ENCODE results near the gene ZNF827.

DNA sequence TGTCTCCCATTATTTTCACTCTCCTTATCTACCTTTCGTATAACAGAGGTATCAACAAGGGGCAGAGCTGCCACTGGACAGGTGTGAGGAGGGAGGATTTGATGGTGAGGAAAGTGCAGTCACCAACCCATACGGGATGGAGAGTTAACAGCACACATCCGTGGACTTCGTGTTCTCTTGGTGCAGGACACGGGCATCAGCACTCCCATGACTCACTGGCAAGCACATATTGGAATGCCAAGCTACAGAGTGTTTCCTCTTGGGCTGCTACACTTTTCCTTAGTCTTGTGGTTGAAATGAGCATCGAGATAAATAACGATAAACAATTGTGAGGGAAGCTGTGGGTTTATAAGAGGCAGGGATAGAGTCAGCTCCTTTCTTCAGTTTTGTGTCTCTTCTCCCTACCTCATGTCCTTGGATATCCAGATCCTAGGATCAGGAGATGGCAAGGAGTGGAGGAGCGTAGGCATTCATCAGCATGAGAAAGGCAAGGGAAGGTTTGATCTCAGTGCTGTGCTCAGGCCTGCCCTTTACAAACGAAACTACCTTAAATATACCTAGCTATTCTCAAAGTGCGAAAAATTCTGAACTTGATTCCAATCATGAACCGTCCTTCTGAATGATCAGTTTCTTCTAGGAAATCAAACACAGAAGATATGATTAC lies 96.3 kb downstream of the ZNF827 start:
- TF ChIP-seq BACH2 (CRISPR knock-in tag; IDR thresholded peaks at IDR 0.05; ENCODE audit: borderline replicate concordance) (no peak), TOX (CRISPR knock-in tag; IDR thresholded peaks at IDR 0.05; ENCODE audit: borderline replicate concordance) (no peak), PPARA (CRISPR knock-in tag; IDR thresholded peaks at IDR 0.05; ENCODE audit: borderline replicate concordance) (no peak), ZFP30 (CRISPR knock-in tag; IDR thresholded peaks at IDR 0.05) (no peak), SNAI2 (CRISPR knock-in tag; IDR thresholded peaks at IDR 0.05) (no peak)
- TF ChIP-seq, protein P1, sequence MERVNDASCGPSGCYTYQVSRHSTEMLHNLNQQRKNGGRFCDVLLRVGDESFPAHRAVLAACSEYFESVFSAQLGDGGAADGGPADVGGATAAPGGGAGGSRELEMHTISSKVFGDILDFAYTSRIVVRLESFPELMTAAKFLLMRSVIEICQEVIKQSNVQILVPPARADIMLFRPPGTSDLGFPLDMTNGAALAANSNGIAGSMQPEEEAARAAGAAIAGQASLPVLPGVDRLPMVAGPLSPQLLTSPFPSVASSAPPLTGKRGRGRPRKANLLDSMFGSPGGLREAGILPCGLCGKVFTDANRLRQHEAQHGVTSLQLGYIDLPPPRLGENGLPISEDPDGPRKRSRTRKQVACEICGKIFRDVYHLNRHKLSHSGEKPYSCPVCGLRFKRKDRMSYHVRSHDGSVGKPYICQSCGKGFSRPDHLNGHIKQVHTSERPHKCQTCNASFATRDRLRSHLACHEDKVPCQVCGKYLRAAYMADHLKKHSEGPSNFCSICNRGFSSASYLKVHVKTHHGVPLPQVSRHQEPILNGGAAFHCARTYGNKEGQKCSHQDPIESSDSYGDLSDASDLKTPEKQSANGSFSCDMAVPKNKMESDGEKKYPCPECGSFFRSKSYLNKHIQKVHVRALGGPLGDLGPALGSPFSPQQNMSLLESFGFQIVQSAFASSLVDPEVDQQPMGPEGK (CRISPR knock-in tag; IDR thresholded peaks at IDR 0.05; ENCODE audit: borderline replicate concordance), result no peak
